ENCODE data around the gene TAF1D. TPM values are rescaled to one million over a fixed set of nuclear protein-coding genes. Genes with fewer than 3 reads are reported as not detected.

The TAF1D gene
- total RNA-seq, 1 experiment from 2014 or later = 272 TPM

GRCh38 chr11:93724089-93724488, 17.2 kb downstream of the TAF1D start:
- Histone ChIP-seq H3K23ac (ENCODE audit: insufficient read length, low read depth, low read length) (no peak overlapping the region), H4K8ac (replicated peaks; ENCODE audit: insufficient read length, low read depth, low read length) (no peak overlapping the region), H2BK20ac (ENCODE audit: low read depth, low read length, poor library complexity, severe bottlenecking) (no peak overlapping the region), H3K4me2 (ENCODE audit: insufficient read depth, insufficient read length, low read length) (no peak overlapping the region), H2BK5ac (ENCODE audit: insufficient read length, low read length) (no peak overlapping the region), H3K23me2 (ENCODE audit: insufficient read length, low read depth, low read length, poor library complexity, severe bottlenecking) (no peaks in the 10 kb centered on the region), H2BK12ac (ENCODE audit: insufficient read length, low read depth, low read length) (no peak overlapping the region), H3K9ac (ENCODE audit: extremely low read depth, insufficient read length, low read length) (no peak overlapping the region), H3K14ac (ENCODE audit: insufficient read depth, low read length) (no peak overlapping the region), H4K5ac (ENCODE audit: insufficient read length, low read depth, low read length) (no peak overlapping the region), H3K18ac (ENCODE audit: insufficient read length, low read depth, low read length) (no peak overlapping the region), H3K27ac (ENCODE audit: insufficient read length, low read depth, low read length) (no peak overlapping the region), H2BK15ac (ENCODE audit: low read depth, low read length) (no peak overlapping the region), H3K79me1 (ENCODE audit: insufficient read depth, low read depth, low read length, poor library complexity, severe bottlenecking) (no peaks in the 10 kb centered on the region), H3T11ph (ENCODE audit: low read length) (no peak overlapping the region), H4K91ac (ENCODE audit: insufficient read length, low read depth, low read length) (no peak overlapping the region), H2AK5ac (ENCODE audit: insufficient read length, low read length) (no peak overlapping the region), H2AFZ (ENCODE audit: low read length) (no peak overlapping the region), H3K4me1 (ENCODE audit: insufficient read depth, low read length) (no peaks in the 10 kb centered on the region), H4K20me1 (ENCODE audit: control insufficient read depth, insufficient read depth, insufficient read length) (no peaks in the 10 kb centered on the region), H2BK120ac (ENCODE audit: low read depth, low read length, poor library complexity, severe bottlenecking) (no peak overlapping the region), H3K9me3 (ENCODE audit: control insufficient read depth, low read depth, low read length) (no peaks in the 10 kb centered on the region), H3K27me3 (ENCODE audit: insufficient read depth, low read length) (no peaks in the 10 kb centered on the region), H3K56ac (ENCODE audit: insufficient read length, low read depth, low read length) (no peak overlapping the region), H3K79me2 (ENCODE audit: insufficient read depth, low read length) (no peaks in the 10 kb centered on the region), H3K4ac (ENCODE audit: low read depth, low read length) (no peak overlapping the region)
- no peaks in the 10 kb centered on the region for H3K9me3 Mint-ChIP-seq
- no peak overlapping the region for H3K4me3 Mint-ChIP-seq
- no peak overlapping the region for H3K27ac Mint-ChIP-seq
- H3K27me3 Mint-ChIP-seq (ENCODE audit: low read depth) = no peaks in the 10 kb centered on the region
- TF ChIP-seq CTCF (conservative IDR thresholded peaks at IDR 0.05) = no peak
- no CpG with 5 or more reads among the region's 1 CpG for WGBS (ENCODE audit: extremely low coverage, insufficient read length, low lambda C conversion rate)
- no peak for DNase-seq
- H3K36me3 Mint-ChIP-seq (ENCODE audit: insufficient read depth in 1 of 3, low read depth in 3 of 3) = peaks cover 32 to 65% (median 48%) of the 10 kb centered on the region in 3 experiments
- no peaks in the 10 kb centered on the region for H3K4me1 Mint-ChIP-seq
